ENCODE measurements around the gene TMEM63B.

DNA sequence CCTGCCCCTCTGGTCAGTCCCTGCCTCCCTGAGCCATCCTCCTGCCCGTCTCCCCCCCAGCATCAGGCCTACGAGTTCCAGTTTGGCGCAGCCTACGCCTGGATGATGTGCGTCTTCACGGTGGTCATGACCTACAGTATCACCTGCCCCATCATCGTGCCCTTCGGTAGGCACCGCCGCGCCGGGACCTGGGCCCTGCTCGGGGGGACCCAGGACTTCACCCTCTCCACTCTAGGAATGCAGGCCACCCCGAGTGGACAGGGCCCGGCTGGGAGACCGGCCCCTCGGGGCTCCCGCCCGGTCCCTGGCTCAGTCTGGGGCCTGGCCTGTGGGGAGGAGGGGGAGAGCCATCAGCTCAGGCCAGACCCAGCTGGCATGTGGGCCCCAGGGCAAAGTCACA, 25.2 kb downstream of the TMEM63B start:
- TF ChIP-seq FOXM1 (IDR thresholded peaks at IDR 0.05; ENCODE audit: borderline replicate concordance, low read depth) (no peak), TAF1 (IDR thresholded peaks at IDR 0.05; ENCODE audit: low read depth) (no peak), MAX (IDR thresholded peaks at IDR 0.05) (no peak), CREB1 (IDR thresholded peaks at IDR 0.05; ENCODE audit: low read depth) (no peak), EP300 (IDR thresholded peaks at IDR 0.05; ENCODE audit: borderline replicate concordance) (no peak), REST (IDR thresholded peaks at IDR 0.05; ENCODE audit: low read depth) (no peak), CEBPB (IDR thresholded peaks at IDR 0.05) (no peak), RAD21 (IDR thresholded peaks at IDR 0.05; ENCODE audit: low read depth) (no peak)
